HCT116 (cell line): ENCODE measurements around the gene E2F6. TPM values are rescaled to one million over a fixed set of nuclear protein-coding genes. Genes with fewer than 3 reads are reported as not detected.

Source experiments
- ATAC-seq: fragments of 200-7000 bp; cut with Tn5 transposase; 2 replicates; pipeline ENCODE4 v1.9.1; 2020; ENCODE audit warnings: mild to moderate bottlenecking, moderate library complexity
- BruUV-seq: library from RNA; stranded (reverse); fragments of 400-500 nt; replicated peaks from 2 replicates; lab custom pipeline; 2021; lab: Mats Ljungman, UMichigan
- CTCF ChIA-PET: fragments of 300-600 bp; sonication (Branson Sonifier 250); formaldehyde crosslinking; loops from one replicate; lab custom pipeline; 2021; ENCODE audit warnings: antibody characterized with exemption; lab: Charles Lee
- POLR2A ChIA-PET: fragments of 300-600, 350-600 bp; sonication (Branson Sonifier 250); formaldehyde crosslinking; loops from one replicate; lab custom pipeline; 2021; ENCODE audit warnings: antibody characterized with exemption; lab: Charles Lee
- RAD21 ChIA-PET, 2 experiments: fragments of 300-600 bp; sonication (Branson Sonifier 250); formaldehyde crosslinking; loops; one replicate each; lab custom pipeline; 2023; ENCODE audit warnings: low total read pairs in 2 of 2; ENCODE audit not compliant: uncharacterized antibody in 2 of 2, unreplicated experiment in 2 of 2, low non-redundant PET in 1 of 2; lab: Charles Lee
- DNase-seq: peaks from one replicate; pipeline ENCODE4 v3.0.0-alpha.2; 2010; ENCODE audit warnings: low read depth, low spot score
- H2AFZ ChIP-seq: fragments of 200-600 bp; shearing (Covaris generic), sonication (generic); 2 replicates; pipeline ENCODE4 v1.6.1; 2017; ENCODE audit warnings: low read depth, mixed run types, mixed read lengths, antibody characterized with exemption, low read length; ENCODE audit not compliant: poor library complexity, severe bottlenecking
- H3K27ac ChIP-seq: 2 replicates; pipeline ENCODE4 v1.5.1; 2012; ENCODE audit warnings: low read depth, low read length
- H3K27me3 ChIP-seq: fragments of 200-600 bp; sonication (generic); 2 replicates; pipeline ENCODE4 v1.6.1; 2016; ENCODE audit warnings: mixed run types, low read length, mixed read lengths; ENCODE audit not compliant: insufficient read depth
- H3K36me3 ChIP-seq, 2 experiments: fragments of 200-500 bp in 1 of 2; fragments of 200-600 bp in 1 of 2; sonication (Bioruptor generic) in 1 of 2; sonication (generic) in 1 of 2; 2 replicates each; pipeline versions ENCODE4 v1.5.1 to v1.6.1; 2014 to 2016; ENCODE audit warnings: low read length in 2 of 2, inconsistent platforms in 1 of 2, mixed read lengths in 1 of 2, mixed run types in 1 of 2; ENCODE audit not compliant: insufficient read depth in 2 of 2, control insufficient read depth in 1 of 2
- H3K4me1 ChIP-seq, 2 experiments: fragments of 200-600 bp in 1 of 2; sonication (generic) in 1 of 2; 2 replicates each; pipeline versions ENCODE4 v1.5.1 to v1.6.1; 2012 to 2017; ENCODE audit warnings: low read length in 2 of 2, inconsistent platforms in 1 of 2, mild to moderate bottlenecking in 1 of 2, mixed read lengths in 1 of 2, mixed run types in 1 of 2, moderate library complexity in 1 of 2; ENCODE audit not compliant: insufficient read depth in 2 of 2, control insufficient read depth in 1 of 2
- H3K4me2 ChIP-seq: fragments of 200-600 bp; sonication (generic); 2 replicates; pipeline ENCODE4 v1.6.1; 2017; ENCODE audit warnings: mixed run types, low read length, mixed read lengths
- H3K4me3 ChIP-seq, 2 experiments: fragments of 200-600 bp in 1 of 2; sonication (generic) in 1 of 2; replicated peaks in 1 of 2; 2 replicates each; pipeline ENCODE4 v1.5.1; 2011 to 2016; ENCODE audit warnings: low read length in 2 of 2, control low read depth in 1 of 2, low read depth in 1 of 2, mild to moderate bottlenecking in 1 of 2, mixed read lengths in 1 of 2, mixed run types in 1 of 2
- H3K79me2 ChIP-seq: fragments of 200-600 bp; sonication (generic); 2 replicates; pipeline ENCODE4 v1.6.1; 2017; ENCODE audit warnings: mild to moderate bottlenecking, mixed run types, low read length, moderate library complexity, mixed read lengths; ENCODE audit not compliant: insufficient read depth
- H3K9ac ChIP-seq: fragments of 200-600 bp; sonication (generic); 2 replicates; pipeline ENCODE4 v1.6.1; 2016; ENCODE audit warnings: low read length, mixed read lengths
- H3K9me2 ChIP-seq: fragments of 200-600 bp; sonication (generic), shearing (Covaris generic); 2 replicates; pipeline ENCODE4 v1.6.1; 2017; ENCODE audit warnings: mixed run types, mild to moderate bottlenecking, moderate library complexity; ENCODE audit not compliant: insufficient read depth
- H3K9me3 ChIP-seq, 2 experiments: fragments of 200-500 bp in 1 of 2; fragments of 200-600 bp in 1 of 2; sonication (Bioruptor generic) in 1 of 2; sonication (generic) in 1 of 2; 2 replicates each; pipeline ENCODE4 v1.6.1; 2014 to 2017; ENCODE audit warnings: low read length in 2 of 2, mixed read lengths in 2 of 2, inconsistent platforms in 1 of 2, low read depth in 1 of 2, mild to moderate bottlenecking in 1 of 2, mixed run types in 1 of 2, moderate library complexity in 1 of 2; ENCODE audit not compliant: control insufficient read depth in 1 of 2, insufficient read depth in 1 of 2
- H4K20me1 ChIP-seq: fragments of 200-600 bp; sonication (generic), shearing (Covaris generic); 2 replicates; pipeline ENCODE4 v1.6.1; 2017; ENCODE audit warnings: mixed run types, mild to moderate bottlenecking, moderate library complexity; ENCODE audit not compliant: insufficient read depth
- CBX3 ChIP-seq: IDR thresholded peaks from 2 replicates; pipeline ENCODE4 v1.6.1; 2012; ENCODE audit warnings: low read depth
- CEBPB ChIP-seq: IDR thresholded peaks from 2 replicates; pipeline ENCODE4 v1.6.1; 2012; ENCODE audit warnings: low read depth
- CTCF ChIP-seq, 3 experiments: fragments of 200-600 bp in 1 of 3; sonication (generic) in 1 of 3; IDR thresholded peaks in 2 of 3; conservative IDR thresholded peaks in 1 of 3; 2 replicates each; pipeline ENCODE4 v1.5.1; 2012 to 2017; ENCODE audit warnings: low read depth in 2 of 3, low read length in 2 of 3, antibody characterized with exemption in 1 of 3, borderline replicate concordance in 1 of 3, control low read depth in 1 of 3, mild to moderate bottlenecking in 1 of 3, mixed read lengths in 1 of 3, mixed run types in 1 of 3, moderate library complexity in 1 of 3; ENCODE audit not compliant: insufficient read depth in 1 of 3
- EGR1 ChIP-seq: IDR thresholded peaks from 2 replicates; pipeline ENCODE4 v1.6.1; 2012; ENCODE audit warnings: low read depth
- ELF1 ChIP-seq: IDR thresholded peaks from 2 replicates; pipeline ENCODE4 v1.6.1; 2012; ENCODE audit warnings: low read depth, borderline replicate concordance
- FOSL1 ChIP-seq: IDR thresholded peaks from 2 replicates; pipeline ENCODE4 v1.6.1; 2012; ENCODE audit warnings: low read depth
- JUND ChIP-seq: IDR thresholded peaks from 2 replicates; pipeline ENCODE4 v1.6.1; 2012
- POLR2AphosphoS5 ChIP-seq: IDR thresholded peaks from 2 replicates; pipeline ENCODE4 v1.6.1; 2011; ENCODE audit warnings: mild to moderate bottlenecking, low read depth, low read length, moderate library complexity
- SIN3A ChIP-seq: IDR thresholded peaks from 2 replicates; pipeline ENCODE4 v1.6.1; 2012; ENCODE audit warnings: low read depth
- SP1 ChIP-seq: IDR thresholded peaks from 2 replicates; pipeline ENCODE4 v1.6.1; 2012; ENCODE audit warnings: low read depth
- SRF ChIP-seq: IDR thresholded peaks from 2 replicates; pipeline ENCODE4 v1.6.1; 2012; ENCODE audit warnings: low read depth
- TCF7L2 ChIP-seq: IDR thresholded peaks from 2 replicates; pipeline ENCODE4 v1.7.0; 2011; ENCODE audit warnings: borderline replicate concordance, inconsistent platforms; ENCODE audit not compliant: insufficient read depth, insufficient read length; ENCODE audit errors: extremely low read depth
- YY1 ChIP-seq: IDR thresholded peaks from 2 replicates; pipeline ENCODE4 v1.6.1; 2011; ENCODE audit warnings: low read length, low read depth, moderate library complexity, mild to moderate bottlenecking; ENCODE audit not compliant: insufficient replicate concordance; ENCODE audit errors: extremely low read depth
- ZFX ChIP-seq: fragments of 450-650 bp; IDR thresholded peaks from 2 replicates; pipeline ENCODE4 v1.6.1; 2017
- intact Hi-C: fragments of 100-400 bp; cut with micrococcal nuclease; formaldehyde crosslinking; loops from 2 replicates; pipeline ENCODE4 v1.10.0; 2022
- total RNA-seq: library from RNA; stranded (reverse); gene quantifications from one replicate; pipeline ENCODE4 v1.2.1, GENCODE V29; 2021; ENCODE audit not compliant: unreplicated experiment

E2F6 gene
- total RNA-seq, 1 experiment from 2014 or later = 22.8 TPM

DNA sequence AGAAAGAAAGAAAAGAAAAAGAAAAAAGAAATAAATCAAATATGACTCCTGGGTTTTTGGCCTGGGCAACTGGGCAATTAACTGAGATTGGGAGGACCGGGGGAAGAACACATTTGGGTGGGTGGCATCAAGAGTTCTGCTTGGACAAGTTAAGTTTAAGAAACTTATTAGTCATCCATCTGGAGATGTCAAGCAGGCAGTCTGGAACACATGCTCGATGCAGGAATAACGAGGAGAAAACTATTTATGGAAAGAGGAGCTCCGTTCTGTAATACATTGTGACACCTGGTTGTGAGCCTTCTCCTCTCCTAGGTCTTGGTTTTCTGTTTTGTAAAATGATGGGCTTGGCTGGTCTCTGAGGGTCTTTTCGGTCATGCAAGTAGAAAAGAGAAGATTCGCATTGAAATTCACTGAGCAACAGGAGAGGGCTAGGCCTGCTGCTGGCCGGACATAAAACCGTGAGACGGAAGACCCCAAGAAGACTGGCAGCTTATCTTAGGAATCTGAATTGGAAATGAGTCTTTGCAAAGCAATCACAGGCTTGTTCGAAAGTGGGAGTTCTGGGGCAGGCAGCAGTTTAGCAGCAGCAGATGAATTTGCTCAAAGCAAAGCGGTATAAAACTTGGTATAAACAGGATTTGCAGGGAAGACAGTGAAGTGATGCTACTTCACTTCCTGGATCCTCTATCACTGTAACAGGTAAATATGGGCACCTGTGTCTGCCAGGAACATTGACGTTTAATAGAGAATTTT is 51.4 kb downstream of the E2F6 start:
- no TSS peak for BruUV-seq
- ChIA-PET RAD21 (interaction anchor here (0.6 kb wide), 2 partner anchors 36 to 65 kb away, joined by 3 to 5 read pairs; no protein-coding TSS in a partner anchor), POLR2A (interaction anchor here (0.6 kb wide), 1 partner anchor 15 kb away, joined by 3 read pairs; no protein-coding TSS in a partner anchor)

GRCh38 chr2:11412449-11412810 is 53.5 kb downstream of the E2F6 start:
- POLR2A ChIA-PET = interaction anchor here (1.6 kb wide), 1 partner anchor 280 kb away, joined by 5 read pairs; a partner anchor contains a TSS
- Histone ChIP-seq H3K9me3 (no peaks in the 10 kb centered on the region; a peak in 1 of 4 replicates), H4K20me1 (no peaks in the 10 kb centered on the region), H3K27me3 (no peaks in the 10 kb centered on the region), H3K36me3 (no peaks in the 10 kb centered on the region), H3K4me3 (no peak overlapping the region), H3K9ac (no peak overlapping the region), H3K4me1 (peaks cover 0 to 10% of the 10 kb centered on the region in 2 experiments; a peak in 1 of 4 replicates), H3K79me2 (no peaks in the 10 kb centered on the region), H2AFZ (peak overlapping the region; percentile 19), H3K4me2 (peak overlapping the region; percentile 15), H3K27ac (no peak overlapping the region), H3K9me2 (no peaks in the 10 kb centered on the region)
- no peak for TF ChIP-seq EGR1
- TF ChIP-seq CEBPB = no peak
- TF ChIP-seq TCF7L2 = no peak
- no peak for TF ChIP-seq YY1
- TF ChIP-seq CBX3 = no peak
- no peak for TF ChIP-seq SP1
- no peak for TF ChIP-seq SIN3A
- no peak for TF ChIP-seq CTCF (IDR thresholded peaks at IDR 0.05 in 2 of 3, conservative IDR thresholded peaks at IDR 0.05 in 1 of 3; ENCODE audit: borderline replicate concordance in 1 of 3, insufficient read depth in 1 of 3, low read depth in 2 of 3, low read length in 2 of 3)
- TF ChIP-seq JUND = no peak
- TF ChIP-seq ZFX = no peak
- no peak for TF ChIP-seq POLR2AphosphoS5
- no peak for TF ChIP-seq ELF1
- no peak for TF ChIP-seq FOSL1
- no peak for TF ChIP-seq SRF
- DNase-seq = no peak
- no TSS peak for BruUV-seq
- CTCF ChIA-PET = interaction anchor here (0.9 to 4.6 kb wide), 6 partner anchors 10 to 280 kb away, joined by 3 to 51 read pairs (median 6); a partner anchor contains a TSS
- no peak for ATAC-seq
- intact Hi-C loops = loop anchor here (1.0 kb wide), 2 partner anchors 178 to 280 kb away; no protein-coding TSS in a partner anchor
- RAD21 ChIA-PET = interaction anchor here (0.8 to 2.9 kb wide), 3 partner anchors 68 to 280 kb away, joined by 3 to 11 read pairs (median 10); partner anchors contain the start of gene ROCK2 (in 1 of the 2)

More for the DNA sequence above, 51.4 kb downstream of the E2F6 start:
- Histone ChIP-seq H3K79me2 (no peaks in the 10 kb centered on the region), H3K4me2 (no peak overlapping the region), H3K27ac (no peak overlapping the region), H3K9me3 (peaks cover 0 to 6% of the 10 kb centered on the region in 2 experiments; a peak in 1 of 4 replicates), H4K20me1 (no peaks in the 10 kb centered on the region), H3K4me1 (peaks cover 0 to 5% of the 10 kb centered on the region in 2 experiments; a peak in 1 of 4 replicates), H3K4me3 (no peak overlapping the region), H3K27me3 (no peaks in the 10 kb centered on the region), H3K9ac (no peak overlapping the region), H3K9me2 (no peaks in the 10 kb centered on the region), H2AFZ (no peak overlapping the region), H3K36me3 (no peaks in the 10 kb centered on the region)
- CTCF ChIA-PET = interaction anchor here (4.6 kb wide), 1 partner anchor 282 kb away, joined by 51 read pairs; a partner anchor contains a TSS
- intact Hi-C loops = no loop called here
- ATAC-seq (no peak), DNase-seq (no peak)
- no peak for TF ChIP-seq YY1
- no peak for TF ChIP-seq EGR1
